Measurements from ENCODE around the gene SPPL3.

DNA sequence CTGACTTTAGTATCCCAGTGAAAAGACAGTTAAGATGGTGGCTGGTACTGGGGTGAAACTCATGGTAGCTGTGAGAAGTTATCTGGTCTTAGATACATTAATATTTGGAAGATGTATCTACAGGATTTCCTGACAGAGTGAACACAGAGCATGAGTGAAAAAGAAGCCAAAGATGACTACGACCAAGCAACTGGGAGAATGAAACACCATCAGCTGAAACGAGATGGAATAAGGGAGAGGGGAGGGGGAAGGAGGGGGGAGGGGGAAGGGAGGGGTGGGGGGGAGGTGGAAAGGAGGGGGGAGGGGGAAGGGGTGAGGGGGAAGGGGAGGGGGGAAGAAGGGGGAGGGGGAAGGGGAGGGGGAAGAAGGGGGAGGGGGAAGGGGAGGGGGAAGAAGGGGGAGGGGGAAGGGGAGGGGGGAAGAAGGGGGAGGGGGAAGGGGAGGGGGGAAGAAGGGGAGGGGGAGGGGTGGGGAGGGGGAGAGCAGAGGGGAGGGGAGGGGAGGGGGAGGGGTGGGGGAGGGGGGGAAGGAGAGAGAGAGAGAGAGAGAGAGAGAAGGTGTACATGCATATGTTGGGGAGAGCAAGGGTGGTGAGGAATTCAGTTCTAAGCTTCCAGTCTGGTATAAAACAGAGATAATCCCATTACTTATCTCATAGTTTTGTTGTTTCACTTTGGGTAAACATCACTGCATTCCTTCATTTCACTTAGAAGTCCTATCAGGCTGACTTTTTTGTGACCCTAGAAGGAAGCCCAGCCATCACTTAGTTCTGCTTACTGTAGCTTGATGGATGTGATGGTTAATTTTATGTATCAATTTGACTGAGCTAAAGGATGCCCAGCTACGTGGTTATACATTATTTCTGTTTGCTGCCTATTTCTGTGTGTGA, 73.9 kb downstream of the SPPL3 start:
- TF ChIP-seq TCF7L2 (IDR thresholded peaks at IDR 0.05; ENCODE audit: low read depth, low read length) (no peak), CTCF (IDR thresholded peaks at IDR 0.05) (no peak)
- TF ChIP-seq, protein P1, sequence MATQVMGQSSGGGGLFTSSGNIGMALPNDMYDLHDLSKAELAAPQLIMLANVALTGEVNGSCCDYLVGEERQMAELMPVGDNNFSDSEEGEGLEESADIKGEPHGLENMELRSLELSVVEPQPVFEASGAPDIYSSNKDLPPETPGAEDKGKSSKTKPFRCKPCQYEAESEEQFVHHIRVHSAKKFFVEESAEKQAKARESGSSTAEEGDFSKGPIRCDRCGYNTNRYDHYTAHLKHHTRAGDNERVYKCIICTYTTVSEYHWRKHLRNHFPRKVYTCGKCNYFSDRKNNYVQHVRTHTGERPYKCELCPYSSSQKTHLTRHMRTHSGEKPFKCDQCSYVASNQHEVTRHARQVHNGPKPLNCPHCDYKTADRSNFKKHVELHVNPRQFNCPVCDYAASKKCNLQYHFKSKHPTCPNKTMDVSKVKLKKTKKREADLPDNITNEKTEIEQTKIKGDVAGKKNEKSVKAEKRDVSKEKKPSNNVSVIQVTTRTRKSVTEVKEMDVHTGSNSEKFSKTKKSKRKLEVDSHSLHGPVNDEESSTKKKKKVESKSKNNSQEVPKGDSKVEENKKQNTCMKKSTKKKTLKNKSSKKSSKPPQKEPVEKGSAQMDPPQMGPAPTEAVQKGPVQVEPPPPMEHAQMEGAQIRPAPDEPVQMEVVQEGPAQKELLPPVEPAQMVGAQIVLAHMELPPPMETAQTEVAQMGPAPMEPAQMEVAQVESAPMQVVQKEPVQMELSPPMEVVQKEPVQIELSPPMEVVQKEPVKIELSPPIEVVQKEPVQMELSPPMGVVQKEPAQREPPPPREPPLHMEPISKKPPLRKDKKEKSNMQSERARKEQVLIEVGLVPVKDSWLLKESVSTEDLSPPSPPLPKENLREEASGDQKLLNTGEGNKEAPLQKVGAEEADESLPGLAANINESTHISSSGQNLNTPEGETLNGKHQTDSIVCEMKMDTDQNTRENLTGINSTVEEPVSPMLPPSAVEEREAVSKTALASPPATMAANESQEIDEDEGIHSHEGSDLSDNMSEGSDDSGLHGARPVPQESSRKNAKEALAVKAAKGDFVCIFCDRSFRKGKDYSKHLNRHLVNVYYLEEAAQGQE (IDR thresholded peaks at IDR 0.05; ENCODE audit: insufficient read depth in 1 of 2, low read depth in 2 of 2, low read length in 1 of 2), result no peak
